Prostate gland (tissue), 2 donors: ENCODE results near the gene VPS13C. TPM values are rescaled to one million over a fixed set of nuclear protein-coding genes. Genes with fewer than 3 reads are reported as not detected.

ENCODE experiments used
- DNase-seq: peaks from one replicate; pipeline ENCODE4 v3.0.0-alpha.2; 2019; ENCODE audit warnings: low spot score
- H3K27ac ChIP-seq, 2 donors: fragments of 200-600 bp; sonication (generic); 2 replicates each; pipeline ENCODE4 v1.5.1; 2017 to 2019
- H3K27me3 ChIP-seq: fragments of 200-600 bp; sonication (generic); replicated peaks from 2 replicates; pipeline ENCODE4 v1.5.1; 2019; ENCODE audit not compliant: insufficient read depth
- H3K36me3 ChIP-seq, 2 donors: fragments of 200-600 bp; sonication (generic); 1 replicate in 1 of 2; 2 replicates in 1 of 2; pipeline versions ENCODE4 v1.5.1 to v1.8.1; 2017 to 2019
- H3K4me1 ChIP-seq: fragments of 200-600 bp; sonication (generic); replicated peaks from 2 replicates; pipeline ENCODE4 v1.5.1; 2019
- H3K4me3 ChIP-seq, 2 donors: fragments of 200-600 bp; sonication (generic); 2 replicates each; pipeline ENCODE4 v1.5.1; 2017 to 2019
- H3K9me3 ChIP-seq: fragments of 200-600 bp; sonication (generic); 2 replicates; pipeline ENCODE4 v1.5.1; 2017
- POLR2A ChIP-seq: fragments of 450-650 bp; IDR thresholded peaks from one replicate; pipeline ENCODE4 v1.6.1; 2016; ENCODE audit warnings: antibody characterized with exemption, mild to moderate bottlenecking
- POLR2AphosphoS5 ChIP-seq: sonication (generic); formaldehyde crosslinking; IDR thresholded peaks from one replicate; pipeline ENCODE4 v1.6.1; 2017; ENCODE audit warnings: antibody characterized with exemption
- WGBS: methylation state at CpG from one replicate; pipeline ENCODE4 v1.1.5; 2018; 5-methylcytosine and 5-hydroxymethylcytosine counted together
- intact Hi-C: fragments of 100-400 bp; cut with DNase I; formaldehyde crosslinking; loops from one replicate; pipeline ENCODE4 v1.14.2; 2022
- total RNA-seq, 2 donors: library from RNA; depleted of rRNA; stranded (reverse); fragments of >200 nt; gene quantifications; one replicate each; pipeline ENCODE4 v1.1.0, GENCODE V29; 2016
- TF ChIP-seq, protein P1 (sequence below), 4 experiments: fragments of 200-600 bp in 2 of 4; fragments of 450-650 bp in 2 of 4; sonication (generic) in 2 of 4; IDR thresholded peaks; 1 replicate in 3 of 4; 2 replicates in 1 of 4; pipeline ENCODE4 v1.5.1; 2016 to 2019; ENCODE audit warnings: antibody characterized with exemption in 4 of 4, mild to moderate bottlenecking in 2 of 4, moderate library complexity in 2 of 4

Gene VPS13C
- total RNA-seq, 2 donors from 2014 or later = 53.5 to 60.2 TPM

- TF ChIP-seq POLR2AphosphoS5 (no peak), POLR2A (no peak)
- TF ChIP-seq, protein P1, sequence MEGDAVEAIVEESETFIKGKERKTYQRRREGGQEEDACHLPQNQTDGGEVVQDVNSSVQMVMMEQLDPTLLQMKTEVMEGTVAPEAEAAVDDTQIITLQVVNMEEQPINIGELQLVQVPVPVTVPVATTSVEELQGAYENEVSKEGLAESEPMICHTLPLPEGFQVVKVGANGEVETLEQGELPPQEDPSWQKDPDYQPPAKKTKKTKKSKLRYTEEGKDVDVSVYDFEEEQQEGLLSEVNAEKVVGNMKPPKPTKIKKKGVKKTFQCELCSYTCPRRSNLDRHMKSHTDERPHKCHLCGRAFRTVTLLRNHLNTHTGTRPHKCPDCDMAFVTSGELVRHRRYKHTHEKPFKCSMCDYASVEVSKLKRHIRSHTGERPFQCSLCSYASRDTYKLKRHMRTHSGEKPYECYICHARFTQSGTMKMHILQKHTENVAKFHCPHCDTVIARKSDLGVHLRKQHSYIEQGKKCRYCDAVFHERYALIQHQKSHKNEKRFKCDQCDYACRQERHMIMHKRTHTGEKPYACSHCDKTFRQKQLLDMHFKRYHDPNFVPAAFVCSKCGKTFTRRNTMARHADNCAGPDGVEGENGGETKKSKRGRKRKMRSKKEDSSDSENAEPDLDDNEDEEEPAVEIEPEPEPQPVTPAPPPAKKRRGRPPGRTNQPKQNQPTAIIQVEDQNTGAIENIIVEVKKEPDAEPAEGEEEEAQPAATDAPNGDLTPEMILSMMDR (IDR thresholded peaks at IDR 0.05) = no peak
- no peaks in the 10 kb centered on the region for H3K27me3 ChIP-seq
- 88% methylated on average over 4 of the region's 4 CpGs for WGBS
- H3K9me3 ChIP-seq = no peaks in the 10 kb centered on the region
- no peaks in the 10 kb centered on the region for H3K4me1 ChIP-seq
- H3K36me3 ChIP-seq = no peaks in the 10 kb centered on the region
- no peak overlapping the region for H3K27ac ChIP-seq
- H3K4me3 ChIP-seq = no peak overlapping the region
- intact Hi-C loops = no loop called here
- DNase-seq = no peak
Observed at GRCh38 chr15:62057341-62057980, 2.8 kb downstream of the VPS13C start.

DNA sequence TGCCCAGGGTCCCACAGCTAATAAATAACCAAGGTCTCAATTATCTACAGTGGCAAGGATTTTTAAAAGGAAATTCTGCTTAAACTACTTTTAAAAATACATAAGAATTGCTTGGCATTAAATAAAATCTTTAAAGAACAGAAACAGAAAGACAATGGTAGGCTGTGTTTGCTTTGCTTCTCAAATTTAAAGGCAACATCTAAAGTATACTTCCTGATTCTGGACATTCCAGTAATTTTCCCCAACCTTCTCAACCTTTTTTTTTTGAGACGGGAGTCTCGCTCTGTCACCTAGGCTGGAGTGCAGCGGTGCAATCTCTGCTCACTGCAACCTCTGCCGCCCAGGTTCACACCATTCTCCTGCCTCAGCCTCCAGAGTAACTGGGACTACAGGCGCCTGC, 5.3 kb downstream of the VPS13C start:
- no peaks in the 10 kb centered on the region for H3K27me3 ChIP-seq
- no peaks in the 10 kb centered on the region for H3K36me3 ChIP-seq
- intact Hi-C loops = no loop called here
- no peak for DNase-seq
- H3K27ac ChIP-seq = no peak overlapping the region
- WGBS = 52% methylated on average over 5 of the region's 5 CpGs
- H3K4me3 ChIP-seq = no peak overlapping the region
- TF ChIP-seq POLR2AphosphoS5 = no peak
- TF ChIP-seq, protein P1 (IDR thresholded peaks at IDR 0.05) = no peak
- no peak for TF ChIP-seq POLR2A
- H3K4me1 ChIP-seq = no peaks in the 10 kb centered on the region
- H3K9me3 ChIP-seq = no peaks in the 10 kb centered on the region

- Histone ChIP-seq H3K4me3 (no peak overlapping the region), H3K36me3 (no peaks in the 10 kb centered on the region), H3K27me3 (no peaks in the 10 kb centered on the region), H3K27ac (no peak overlapping the region), H3K9me3 (no peaks in the 10 kb centered on the region), H3K4me1 (no peaks in the 10 kb centered on the region)
- 77% methylated on average over 5 of the region's 5 CpGs for WGBS
- DNase-seq = no peak
- intact Hi-C loops = no loop called here
- TF ChIP-seq POLR2AphosphoS5 (no peak), POLR2A (no peak)
- TF ChIP-seq, protein P1 (IDR thresholded peaks at IDR 0.05) = no peak
Observed at GRCh38 chr15:62053439-62054085, 6.7 kb downstream of the VPS13C start.

- H3K27ac ChIP-seq = no peak overlapping the region
- no peak overlapping the region for H3K4me3 ChIP-seq
- WGBS = 100% methylated on average over 1 of the region's 1 CpG
- H3K4me1 ChIP-seq = no peaks in the 10 kb centered on the region
- H3K27me3 ChIP-seq = no peaks in the 10 kb centered on the region
- intact Hi-C loops = no loop called here
- no peaks in the 10 kb centered on the region for H3K36me3 ChIP-seq
- no peak for TF ChIP-seq POLR2A
- TF ChIP-seq POLR2AphosphoS5 = no peak
- TF ChIP-seq, protein P1 (IDR thresholded peaks at IDR 0.05) = no peak
- DNase-seq = no peak
- no peaks in the 10 kb centered on the region for H3K9me3 ChIP-seq
Observed at GRCh38 chr15:62052713-62053112, 7.5 kb downstream of the VPS13C start.

GRCh38 chr15:62051166-62051565, 9.1 kb downstream of the VPS13C start:
- H3K4me1 ChIP-seq = no peaks in the 10 kb centered on the region
- intact Hi-C loops = no loop called here
- H3K27ac ChIP-seq = no peak overlapping the region
- H3K4me3 ChIP-seq = no peak overlapping the region
- WGBS = 86% methylated on average over 4 of the region's 4 CpGs
- H3K36me3 ChIP-seq = no peaks in the 10 kb centered on the region
- TF ChIP-seq POLR2A = no peak
- TF ChIP-seq POLR2AphosphoS5 = no peak
- TF ChIP-seq, protein P1 (IDR thresholded peaks at IDR 0.05) = no peak
- no peaks in the 10 kb centered on the region for H3K9me3 ChIP-seq
- no peaks in the 10 kb centered on the region for H3K27me3 ChIP-seq
- DNase-seq = no peak
